A673 (cell line): ENCODE results near the gene ADORA2A.

Source experiments
- CTCF ChIP-seq: fragments of 300-800, 200-600 bp; sonication (generic); conservative IDR thresholded peaks from 2 replicates; pipeline ENCODE4 v1.5.1; 2017; ENCODE audit warnings: low read depth, mild to moderate bottlenecking, antibody characterized with exemption, low read length, moderate library complexity, mixed read lengths
- EZH2 ChIP-seq: fragments of 200-600 bp; sonication (generic); IDR thresholded peaks from 2 replicates; pipeline ENCODE4 v1.6.1; 2017; ENCODE audit warnings: borderline replicate concordance, low read depth, mild to moderate bottlenecking, mixed read lengths, antibody characterized with exemption, low read length; ENCODE audit not compliant: poor library complexity, severe bottlenecking

- TF ChIP-seq CTCF = no peak
- TF ChIP-seq EZH2 = no peak
These were observed 23.8 kb downstream of the ADORA2A start for GRCh38 chr22:24451162-24451561.
